K562 (cell line): ENCODE results near the gene LRRIQ1. TPM values are rescaled to one million over a fixed set of nuclear protein-coding genes. Genes with fewer than 3 reads are reported as not detected.

Experiments used
- ATAC-seq: fragments of 200-7000 bp; cut with Tn5 transposase; 3 replicates; pipeline ENCODE4 v1.9.1; 2020; ENCODE audit warnings: moderate library complexity
- BruUV-seq: library from RNA; stranded (reverse); fragments of 400-500 nt; replicated peaks from 2 replicates; lab custom pipeline; 2021; lab: Mats Ljungman, UMichigan
- CTCF ChIA-PET: fragments of 300-600 bp; formaldehyde crosslinking; extraction: SDS; loops from one replicate; lab custom pipeline; 2021; ENCODE audit warnings: low intra/inter-chr PET ratio; lab: Yijun Ruan, JAX
- POLR2A ChIA-PET: fragments of 300-600, 350-650 bp; sonication (Branson Sonifier 250); formaldehyde crosslinking; extraction: SDS; loops from one replicate; lab custom pipeline; 2021; ENCODE audit warnings: antibody characterized with exemption, inconsistent platforms; lab: Yijun Ruan, JAX
- DNase-seq, 4 experiments: peaks; one replicate each; pipeline versions ENCODE4 v3.0.0 to v3.0.0-alpha.2; 2011 to 2018; ENCODE audit warnings: low spot score in 3 of 4, mixed read lengths in 3 of 4; ENCODE audit errors: extremely low read depth in 1 of 4
- FAIRE-seq: peaks from 2 replicates; lab custom pipeline; 2011; peaks lifted over from hg19 to GRCh38; lab: Jason Lieb, UNC
- H2AFZ ChIP-seq: 2 replicates; pipeline ENCODE4 v1.6.0; 2011; ENCODE audit warnings: low read depth, low read length, control low read depth, inconsistent platforms
- H3K27ac ChIP-seq: fragments of 200-600 bp; 3 replicates; pipeline ENCODE4 v1.8.0; 2011; ENCODE audit warnings: low read depth, mild to moderate bottlenecking, control low read depth, inconsistent platforms, low read length, moderate library complexity, mixed read lengths; ENCODE audit errors: extremely low read depth
- H3K27me3 ChIP-seq, 2 experiments: fragments of 300-600 bp in 1 of 2; 2 replicates in 1 of 2; 3 replicates in 1 of 2; pipeline versions ENCODE4 v1.6.0 to v1.8.0; 2011; ENCODE audit warnings: inconsistent platforms in 2 of 2, low read length in 2 of 2, mild to moderate bottlenecking in 1 of 2, mixed read lengths in 1 of 2, moderate library complexity in 1 of 2; ENCODE audit not compliant: control insufficient read depth in 2 of 2, insufficient read depth in 2 of 2
- H3K36me3 ChIP-seq: fragments of 300-600 bp; 3 replicates; pipeline ENCODE4 v1.8.0; 2011; ENCODE audit warnings: mild to moderate bottlenecking, low read length, inconsistent platforms; ENCODE audit not compliant: control insufficient read depth, insufficient read depth
- H3K4me1 ChIP-seq, 2 experiments: fragments of 200-600 bp in 1 of 2; replicated peaks in 1 of 2; 2 replicates in 1 of 2; 3 replicates in 1 of 2; pipeline versions ENCODE4 v1.5.1 to v1.8.0; 2011; ENCODE audit warnings: inconsistent platforms in 2 of 2, low read length in 2 of 2, mild to moderate bottlenecking in 1 of 2, mixed read lengths in 1 of 2, moderate library complexity in 1 of 2; ENCODE audit not compliant: control insufficient read depth in 2 of 2, insufficient read depth in 2 of 2
- H3K4me2 ChIP-seq: 2 replicates; pipeline ENCODE4 v1.6.1; 2011; ENCODE audit warnings: low read length, control low read depth, inconsistent platforms, mixed read lengths; ENCODE audit not compliant: insufficient read depth
- H3K4me3 ChIP-seq: fragments of 200-600 bp; sonication (generic), shearing (Covaris generic); 2 replicates; pipeline ENCODE4 v1.5.1; 2016; ENCODE audit warnings: control low read depth, inconsistent platforms
- H3K79me2 ChIP-seq: fragments of 200-600 bp; 3 replicates; pipeline ENCODE4 v1.8.0; 2011; ENCODE audit warnings: low read length, inconsistent platforms; ENCODE audit not compliant: control insufficient read depth, insufficient read depth
- H3K9ac ChIP-seq, 2 experiments: 2 replicates each; pipeline versions ENCODE4 v1.6.0 to v1.6.1; 2011; ENCODE audit warnings: low read depth in 2 of 2, low read length in 2 of 2, control low read depth in 1 of 2, inconsistent platforms in 1 of 2, mild to moderate bottlenecking in 1 of 2, mixed read lengths in 1 of 2; ENCODE audit not compliant: insufficient read depth in 1 of 2
- H3K9me1 ChIP-seq: one replicate; pipeline ENCODE4 v1.6.0; 2011; ENCODE audit warnings: inconsistent platforms, mild to moderate bottlenecking, low read length, moderate library complexity; ENCODE audit not compliant: control insufficient read depth, insufficient read depth
- H3K9me3 ChIP-seq: replicated peaks from 2 replicates; pipeline ENCODE4 v1.5.1; 2011; ENCODE audit warnings: low read depth, low read length, inconsistent platforms; ENCODE audit not compliant: control insufficient read depth, insufficient read depth
- H4K20me1 ChIP-seq: replicated peaks from 2 replicates; pipeline ENCODE4 v1.6.1; 2011; ENCODE audit warnings: low read length, inconsistent platforms, mixed read lengths; ENCODE audit not compliant: control insufficient read depth, insufficient read depth
- CHD2 ChIP-seq: IDR thresholded peaks from 2 replicates; pipeline ENCODE4 v1.6.1; 2011; ENCODE audit warnings: low read depth, low read length
- in situ Hi-C: fragments of 300-500 bp; cut with MboI; formaldehyde crosslinking; loops from 4 replicates; pipeline ENCODE4 v1.15.0; 2018; ENCODE audit warnings: inconsistent platforms, mixed read lengths
- intact Hi-C: fragments of 100-400 bp; cut with micrococcal nuclease; formaldehyde crosslinking; loops from 2 replicates; pipeline ENCODE4 v1.14.2; 2022
- polyA plus RNA-seq, 8 experiments: library from polyadenylated mRNA; depleted of rRNA in 4 of 8; stranded (reverse) in 5 of 8; unstranded in 3 of 8; fragments of >200 nt; fragmentation: Nextera tagmentation in 2 of 8; fragmentation: Illumina TruSeq in 1 of 8; extraction: Ambion mirVana in 2 of 8; extraction: Trizol in 1 of 8; gene quantifications; 2 replicates each; pipeline versions ENCODE4 v1.2.1 to v1.2.3, GENCODE V29; 2011 to 2014; ENCODE audit warnings: inconsistent platforms in 1 of 8, missing spikeins in 1 of 8
- total RNA-seq, 7 experiments: library from RNA; depleted of rRNA in 6 of 7; stranded (reverse); fragments of >200 nt in 6 of 7; fragmentation: Illumina TruSeq in 2 of 7; extraction: Trizol in 2 of 7; gene quantifications; 2 replicates each; pipeline versions ENCODE4 v1.2.1 to v1.2.3, GENCODE V29; 2011 to 2021; ENCODE audit warnings: low replicate concordance in 1 of 7
- TF ChIP-seq, protein P1 (sequence below): fragments of 450-650 bp; formaldehyde crosslinking; IDR thresholded peaks from 2 replicates; pipeline ENCODE4 v1.4.0; 2020; ENCODE audit warnings: mild to moderate bottlenecking, moderate library complexity
- TF ChIP-seq, protein P2 (sequence below): sonication (generic); formaldehyde crosslinking; IDR thresholded peaks from 2 replicates; pipeline ENCODE4 v1.8.1; 2022; ENCODE audit warnings: missing genetic modification reagents

LRRIQ1 gene
- total and polyA plus RNA-seq, 9 of the 15 experiments (the other 6 are each of a cell fraction or from before 2014, with no cell fraction given), result not detected

DNA sequence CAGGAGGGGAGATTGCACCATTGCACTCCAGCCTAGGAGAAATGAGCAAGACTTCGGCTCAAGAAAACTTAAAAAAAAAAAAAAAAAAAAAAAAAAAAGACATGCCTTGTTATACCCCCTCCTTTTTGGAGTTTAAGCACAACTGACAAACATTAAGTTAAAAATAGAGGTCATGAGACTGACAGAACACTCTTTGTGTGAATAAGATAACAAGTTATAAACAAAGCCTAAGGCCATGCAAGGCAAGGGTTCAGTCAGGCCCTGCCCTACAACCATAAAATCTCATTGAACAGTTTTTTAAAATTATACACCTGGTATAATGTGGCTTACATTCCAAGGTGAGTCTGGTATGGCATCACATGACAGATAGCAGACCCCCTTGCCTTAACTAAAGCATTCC is 39.4 kb upstream of the LRRIQ1 start (continued):
- TF ChIP-seq, protein P1, sequence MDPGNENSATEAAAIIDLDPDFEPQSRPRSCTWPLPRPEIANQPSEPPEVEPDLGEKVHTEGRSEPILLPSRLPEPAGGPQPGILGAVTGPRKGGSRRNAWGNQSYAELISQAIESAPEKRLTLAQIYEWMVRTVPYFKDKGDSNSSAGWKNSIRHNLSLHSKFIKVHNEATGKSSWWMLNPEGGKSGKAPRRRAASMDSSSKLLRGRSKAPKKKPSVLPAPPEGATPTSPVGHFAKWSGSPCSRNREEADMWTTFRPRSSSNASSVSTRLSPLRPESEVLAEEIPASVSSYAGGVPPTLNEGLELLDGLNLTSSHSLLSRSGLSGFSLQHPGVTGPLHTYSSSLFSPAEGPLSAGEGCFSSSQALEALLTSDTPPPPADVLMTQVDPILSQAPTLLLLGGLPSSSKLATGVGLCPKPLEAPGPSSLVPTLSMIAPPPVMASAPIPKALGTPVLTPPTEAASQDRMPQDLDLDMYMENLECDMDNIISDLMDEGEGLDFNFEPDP, result no peak

DNA sequence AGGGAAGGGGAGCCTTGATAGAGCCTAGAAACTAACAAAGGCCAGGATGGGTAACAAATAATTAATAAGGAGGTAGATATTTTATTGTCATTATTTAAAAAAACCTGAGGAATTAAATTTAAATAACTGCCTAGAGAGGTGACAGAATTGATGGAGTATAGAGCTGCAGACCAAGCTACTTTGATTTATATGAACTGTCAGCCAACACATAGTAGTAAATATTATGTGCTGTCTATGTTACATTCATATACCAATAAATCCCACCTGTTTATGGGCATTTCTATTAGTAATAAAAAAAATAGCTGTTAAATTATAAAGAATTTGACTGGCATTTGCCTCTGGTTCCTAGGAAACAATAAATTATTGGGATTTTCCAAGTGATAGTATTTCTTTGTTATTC is 37.8 kb upstream of the LRRIQ1 start:
- Histone ChIP-seq H3K9me1 (no peaks in the 10 kb centered on the region), H3K27me3 (no peaks in the 10 kb centered on the region), H3K36me3 (no peaks in the 10 kb centered on the region), H4K20me1 (no peaks in the 10 kb centered on the region), H3K4me2 (no peak overlapping the region)
- no peak for ATAC-seq
- CTCF ChIA-PET, result no interaction called here
- TF ChIP-seq, protein P2, sequence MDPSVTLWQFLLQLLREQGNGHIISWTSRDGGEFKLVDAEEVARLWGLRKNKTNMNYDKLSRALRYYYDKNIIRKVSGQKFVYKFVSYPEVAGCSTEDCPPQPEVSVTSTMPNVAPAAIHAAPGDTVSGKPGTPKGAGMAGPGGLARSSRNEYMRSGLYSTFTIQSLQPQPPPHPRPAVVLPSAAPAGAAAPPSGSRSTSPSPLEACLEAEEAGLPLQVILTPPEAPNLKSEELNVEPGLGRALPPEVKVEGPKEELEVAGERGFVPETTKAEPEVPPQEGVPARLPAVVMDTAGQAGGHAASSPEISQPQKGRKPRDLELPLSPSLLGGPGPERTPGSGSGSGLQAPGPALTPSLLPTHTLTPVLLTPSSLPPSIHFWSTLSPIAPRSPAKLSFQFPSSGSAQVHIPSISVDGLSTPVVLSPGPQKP (CRISPR knock-in tag), result no peak
- TF ChIP-seq CHD2, result no peak
- TF ChIP-seq, all 486 proteins: peak for 0
- H3K79me2 ChIP-seq, result no peaks in the 10 kb centered on the region
- intact Hi-C loops (no loop called here), in situ Hi-C loops (no loop called here)
- H3K4me3 ChIP-seq, result no peak overlapping the region
- H3K9ac ChIP-seq, result no peak overlapping the region
- no TSS peak for BruUV-seq
- DNase-seq (no peak), FAIRE-seq (no peak)
- H2AFZ ChIP-seq, result no peak overlapping the region
- no peak overlapping the region for H3K27ac ChIP-seq
- no peaks in the 10 kb centered on the region for H3K4me1 ChIP-seq
- H3K9me3 ChIP-seq, result no peaks in the 10 kb centered on the region
- POLR2A ChIA-PET, result no interaction called here
